ENCODE results near the gene ZBTB3. TPM values are rescaled to one million over a fixed set of nuclear protein-coding genes. Genes with fewer than 3 reads are reported as not detected.

Gene ZBTB3
- total RNA-seq, 1 donor from 2014 or later, result 6.1 TPM

DNA sequence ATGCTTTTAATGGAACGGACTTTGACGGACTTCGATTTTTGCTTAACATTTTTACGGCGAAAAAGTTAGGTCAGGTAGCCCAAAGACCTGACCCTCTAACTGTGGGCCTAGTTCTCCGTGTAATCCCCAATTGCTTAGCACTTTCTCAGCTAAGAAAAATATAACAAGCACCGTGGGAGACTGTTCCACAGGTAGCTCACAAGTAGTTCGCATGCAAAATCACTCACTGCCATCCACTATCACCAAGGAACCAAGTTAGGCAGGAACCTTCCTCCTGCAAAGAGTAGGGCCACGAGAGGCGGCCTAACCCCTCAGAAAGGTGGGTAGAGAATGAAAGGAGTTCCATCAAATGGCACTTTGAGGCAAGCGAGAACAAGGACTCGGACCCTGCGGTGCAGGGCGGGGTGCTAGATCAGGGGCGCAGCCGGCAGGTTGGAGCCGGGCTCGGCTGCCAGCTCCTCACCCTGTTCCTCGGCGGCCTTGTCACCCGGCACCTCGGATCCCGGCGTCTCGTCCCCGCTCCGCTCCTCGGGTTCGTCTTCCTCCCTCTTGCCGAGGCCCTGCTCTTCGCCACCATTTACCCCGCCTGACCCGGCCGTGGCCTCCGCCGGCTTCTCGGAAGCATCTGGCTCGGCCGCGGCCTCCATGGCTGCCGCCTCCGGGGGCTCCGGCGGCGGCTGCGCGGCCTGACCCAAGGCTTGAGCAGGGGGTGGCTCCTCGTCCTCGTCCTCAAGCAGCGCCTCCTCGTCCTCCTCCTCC lies 27.6 kb downstream of the ZBTB3 start:
- peaks cover 5 to 27% of the 10 kb centered on the region in 2 donors for H3K36me3 ChIP-seq
- TF ChIP-seq, protein P1, sequence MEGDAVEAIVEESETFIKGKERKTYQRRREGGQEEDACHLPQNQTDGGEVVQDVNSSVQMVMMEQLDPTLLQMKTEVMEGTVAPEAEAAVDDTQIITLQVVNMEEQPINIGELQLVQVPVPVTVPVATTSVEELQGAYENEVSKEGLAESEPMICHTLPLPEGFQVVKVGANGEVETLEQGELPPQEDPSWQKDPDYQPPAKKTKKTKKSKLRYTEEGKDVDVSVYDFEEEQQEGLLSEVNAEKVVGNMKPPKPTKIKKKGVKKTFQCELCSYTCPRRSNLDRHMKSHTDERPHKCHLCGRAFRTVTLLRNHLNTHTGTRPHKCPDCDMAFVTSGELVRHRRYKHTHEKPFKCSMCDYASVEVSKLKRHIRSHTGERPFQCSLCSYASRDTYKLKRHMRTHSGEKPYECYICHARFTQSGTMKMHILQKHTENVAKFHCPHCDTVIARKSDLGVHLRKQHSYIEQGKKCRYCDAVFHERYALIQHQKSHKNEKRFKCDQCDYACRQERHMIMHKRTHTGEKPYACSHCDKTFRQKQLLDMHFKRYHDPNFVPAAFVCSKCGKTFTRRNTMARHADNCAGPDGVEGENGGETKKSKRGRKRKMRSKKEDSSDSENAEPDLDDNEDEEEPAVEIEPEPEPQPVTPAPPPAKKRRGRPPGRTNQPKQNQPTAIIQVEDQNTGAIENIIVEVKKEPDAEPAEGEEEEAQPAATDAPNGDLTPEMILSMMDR (IDR thresholded peaks at IDR 0.05), result no peak
- TF ChIP-seq POLR2AphosphoS5 (IDR thresholded peaks at IDR 0.05; ENCODE audit: insufficient read depth in 1 of 2, low read depth in 1 of 2) (no peak), POLR2A (IDR thresholded peaks at IDR 0.05) (no peak)
- peak overlapping the region; percentile 71 to 90 for H3K4me3 ChIP-seq
- peaks cover 56% of the 10 kb centered on the region for H3K4me1 ChIP-seq
- no peaks in the 10 kb centered on the region for H3K27me3 ChIP-seq
- intact Hi-C loops (cut with DNase I), result loop anchor here (5.0 kb wide), 1 partner anchor 46 kb away; the partner anchor contains the start of gene TAF6L
- H3K27ac ChIP-seq, result peak overlapping the region; percentile 93
- H3K9me3 ChIP-seq, result no peaks in the 10 kb centered on the region
- no peak for DNase-seq (ENCODE audit: extremely low spot score in 2 of 2)

DNA sequence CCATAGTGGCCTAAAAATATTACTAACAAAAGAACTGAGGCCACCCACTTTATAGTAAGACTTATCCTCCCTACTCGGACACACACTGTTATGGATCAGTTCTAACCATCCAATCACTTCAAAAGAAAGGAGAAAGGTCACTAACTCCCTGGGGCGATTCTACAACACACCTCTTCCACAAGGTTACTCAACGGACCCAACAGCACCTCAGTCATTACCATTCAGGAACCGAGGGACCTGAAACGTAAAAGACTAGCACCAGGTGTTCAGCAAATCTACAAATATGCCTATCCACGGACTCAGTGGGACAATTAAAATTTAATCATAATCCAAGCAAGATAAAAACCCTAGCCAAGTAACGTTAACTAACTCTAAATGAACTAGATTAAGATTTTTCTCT lies 28.3 kb downstream of the ZBTB3 start:
- peaks cover 5 to 34% of the 10 kb centered on the region in 2 donors for H3K36me3 ChIP-seq
- peak overlapping the region; percentile 93 for H3K27ac ChIP-seq
- no peak for DNase-seq (ENCODE audit: extremely low spot score in 2 of 2)
- TF ChIP-seq POLR2AphosphoS5 (IDR thresholded peaks at IDR 0.05; ENCODE audit: insufficient read depth in 1 of 2, low read depth in 1 of 2), result no peak
- no peak for TF ChIP-seq POLR2A (IDR thresholded peaks at IDR 0.05)
- TF ChIP-seq, protein P1 (IDR thresholded peaks at IDR 0.05), result no peak
- H3K4me1 ChIP-seq, result peaks cover 49% of the 10 kb centered on the region
- peak overlapping the region; percentile 71 to 90 for H3K4me3 ChIP-seq
- H3K9me3 ChIP-seq, result no peaks in the 10 kb centered on the region
- H3K27me3 ChIP-seq, result no peaks in the 10 kb centered on the region
- intact Hi-C loops (cut with DNase I), result loop anchor here (5.0 kb wide), 1 partner anchor 47 kb away; the partner anchor contains the start of gene TAF6L

DNA sequence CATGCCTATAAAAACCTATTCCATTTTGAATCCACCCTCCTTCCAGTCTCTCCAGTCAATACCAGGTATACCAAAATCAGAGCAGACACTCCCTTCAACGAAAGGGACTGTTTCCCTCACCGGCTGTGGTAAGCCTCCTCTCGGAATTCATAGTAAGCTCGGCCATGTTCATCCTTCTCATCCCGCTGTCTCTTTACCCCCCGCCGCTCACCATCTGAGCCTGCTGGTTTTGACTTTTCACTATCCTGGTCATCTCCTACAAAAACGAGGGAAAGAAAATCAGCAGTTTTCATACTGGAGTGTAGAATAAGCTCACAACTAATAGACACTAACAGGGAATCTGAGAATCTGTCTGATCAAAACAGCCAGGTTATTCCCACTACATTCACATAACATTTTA lies 29.8 kb downstream of the ZBTB3 start:
- H3K27ac ChIP-seq, result no peak overlapping the region
- no peaks in the 10 kb centered on the region for H3K9me3 ChIP-seq
- DNase-seq (ENCODE audit: extremely low spot score in 2 of 2), result no peak
- peaks cover 35% of the 10 kb centered on the region for H3K4me1 ChIP-seq
- intact Hi-C loops (cut with DNase I), result no loop called here
- H3K27me3 ChIP-seq, result no peaks in the 10 kb centered on the region
- peaks cover 5 to 47% of the 10 kb centered on the region in 2 donors for H3K36me3 ChIP-seq
- TF ChIP-seq, protein P1 (IDR thresholded peaks at IDR 0.05), result no peak
- no peak for TF ChIP-seq POLR2AphosphoS5 (IDR thresholded peaks at IDR 0.05; ENCODE audit: insufficient read depth in 1 of 2, low read depth in 1 of 2)
- TF ChIP-seq POLR2A (IDR thresholded peaks at IDR 0.05), result no peak
- H3K4me3 ChIP-seq, result peak overlapping the region in 1 of 2 donors; percentile 71

DNA sequence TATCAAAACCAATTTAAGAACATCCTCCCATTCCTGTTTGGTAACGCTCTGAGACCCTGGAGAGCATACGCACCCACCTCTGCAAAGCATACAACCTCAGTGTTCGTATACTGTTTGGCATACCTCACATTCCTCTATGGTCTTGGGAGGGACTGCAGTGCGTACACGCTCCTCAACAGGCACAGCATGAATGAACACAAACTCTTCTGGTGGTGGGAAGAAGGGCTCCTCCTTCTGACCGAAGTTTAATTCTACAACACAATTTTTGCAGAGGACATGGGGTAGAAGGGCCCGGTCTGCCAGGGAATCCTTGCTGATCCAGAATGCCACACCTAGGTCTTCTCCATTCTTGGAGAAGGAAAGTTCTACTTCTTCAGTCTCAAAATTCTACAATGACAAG lies 32.0 kb downstream of the ZBTB3 start:
- no peaks in the 10 kb centered on the region for H3K27me3 ChIP-seq
- no peak overlapping the region for H3K27ac ChIP-seq
- H3K4me3 ChIP-seq, result no peak overlapping the region
- TF ChIP-seq, protein P1 (IDR thresholded peaks at IDR 0.05), result no peak
- no peak for TF ChIP-seq POLR2A (IDR thresholded peaks at IDR 0.05)
- TF ChIP-seq POLR2AphosphoS5 (IDR thresholded peaks at IDR 0.05; ENCODE audit: insufficient read depth in 1 of 2, low read depth in 1 of 2), result no peak
- peaks cover 35% of the 10 kb centered on the region for H3K4me1 ChIP-seq
- intact Hi-C loops (cut with DNase I), result no loop called here
- no peak for DNase-seq (ENCODE audit: extremely low spot score in 2 of 2)
- H3K9me3 ChIP-seq, result no peaks in the 10 kb centered on the region
- peaks cover 5 to 69% of the 10 kb centered on the region in 2 donors for H3K36me3 ChIP-seq
